ENCODE results near the gene INSYN1. TPM values are rescaled to one million over a fixed set of nuclear protein-coding genes. Genes with fewer than 3 reads are reported as not detected.

Gene INSYN1
- total and polyA plus RNA-seq, 9 of the 15 experiments (the other 6 are each of a cell fraction or from before 2014, with no cell fraction given), result not detected

DNA sequence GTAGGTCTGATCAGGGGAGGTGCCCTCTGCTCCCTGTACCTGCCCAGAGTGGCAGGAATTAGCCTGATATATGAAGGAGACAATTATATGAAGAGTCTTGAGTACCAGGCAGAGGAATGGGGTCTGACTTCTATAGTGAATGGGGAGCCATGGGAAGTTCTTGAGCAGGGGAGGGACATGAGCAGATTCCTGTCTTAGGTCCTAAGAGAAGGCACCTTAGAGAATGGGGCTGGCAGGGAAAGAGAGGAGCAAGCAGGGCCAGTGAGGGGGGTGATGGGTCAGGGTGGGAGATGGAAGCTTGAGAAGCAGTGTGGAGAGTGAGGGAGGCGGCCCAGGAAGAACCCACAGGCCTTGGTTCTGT lies 56.5 kb downstream of the INSYN1 start:
- ChIA-PET POLR2A (interaction anchor here (0.8 to 1.1 kb wide), 2 partner anchors 66 to 903 kb away, joined by 3 read pairs; no protein-coding TSS in a partner anchor), CTCF (ENCODE audit: low intra/inter-chr PET ratio) (interaction anchor here (0.7 kb wide), 1 partner anchor 112 kb away, joined by 8 read pairs; no protein-coding TSS in a partner anchor)
- FAIRE-seq, result no peak
- Histone ChIP-seq H3K9me1 (ENCODE audit: control insufficient read depth, insufficient read depth, low read length) (no peaks in the 10 kb centered on the region), H2AFZ (ENCODE audit: low read depth, low read length) (no peak overlapping the region), H3K9ac (ENCODE audit: insufficient read depth in 1 of 2, low read depth in 2 of 2, low read length in 2 of 2) (no peak overlapping the region; a peak in 1 of 4 replicates), H3K79me2 (ENCODE audit: control insufficient read depth, insufficient read depth, low read length) (no peaks in the 10 kb centered on the region), H4K20me1 (replicated peaks; ENCODE audit: control insufficient read depth, insufficient read depth, low read length) (peaks cover 12% of the 10 kb centered on the region), H3K4me2 (ENCODE audit: insufficient read depth, low read length) (no peak overlapping the region), H3K9me3 (replicated peaks; ENCODE audit: control insufficient read depth, insufficient read depth, low read depth, low read length) (no peaks in the 10 kb centered on the region), H3K4me3 (no peak overlapping the region), H3K36me3 (ENCODE audit: control insufficient read depth, insufficient read depth, low read length) (no peaks in the 10 kb centered on the region), H3K4me1 (replicated peaks in 1 of 2; ENCODE audit: control insufficient read depth in 2 of 2, insufficient read depth in 2 of 2, low read length in 2 of 2) (peaks cover 0 to 7% of the 10 kb centered on the region in 2 experiments; a peak in 1 of 5 replicates), H3K27me3 (ENCODE audit: control insufficient read depth in 2 of 2, insufficient read depth in 2 of 2, low read length in 2 of 2) (peaks cover 0 to 19% of the 10 kb centered on the region in 2 experiments; a peak in 3 of 5 replicates), H3K27ac (ENCODE audit: extremely low read depth, low read depth, low read length) (no peak overlapping the region)
- WGBS (ENCODE audit: insufficient coverage, low coverage, missing lambda C conversion rate), result 63% methylated on average over 1 of the region's 1 CpG
- ATAC-seq, result no peak
- BruUV-seq (replicated peaks), result no TSS peak
- intact Hi-C loops (cut with micrococcal nuclease) (no loop called here), in situ Hi-C loops (cut with MboI) (loop anchor here (5.0 kb wide), 1 partner anchor 134 kb away; no protein-coding TSS in a partner anchor)
- no peak for DNase-seq (ENCODE audit: extremely low read depth in 1 of 4, low spot score in 3 of 4)
- TF ChIP-seq ARID3A (IDR thresholded peaks at IDR 0.05; ENCODE audit: borderline replicate concordance, low read depth, low read length) (no peak), NCOA6 (IDR thresholded peaks at IDR 0.05) (no peak), COPS2 (conservative IDR thresholded peaks at IDR 0.05) (no peak), RUNX1 (IDR thresholded peaks at IDR 0.05; ENCODE audit: low read depth) (no peak), HDAC8 (tag; IDR thresholded peaks at IDR 0.05) (no peak), ZNF609 (CRISPR knock-in tag; IDR thresholded peaks at IDR 0.05; ENCODE audit: borderline replicate concordance) (no peak), BCL6 (CRISPR knock-in tag; IDR thresholded peaks at IDR 0.05) (no peak), KAT7 (CRISPR knock-in tag; IDR thresholded peaks at IDR 0.05; ENCODE audit: borderline replicate concordance) (no peak), STAT5A (IDR thresholded peaks at IDR 0.05; ENCODE audit: borderline replicate concordance, low read length) (no peak)
- TF ChIP-seq, protein P1, sequence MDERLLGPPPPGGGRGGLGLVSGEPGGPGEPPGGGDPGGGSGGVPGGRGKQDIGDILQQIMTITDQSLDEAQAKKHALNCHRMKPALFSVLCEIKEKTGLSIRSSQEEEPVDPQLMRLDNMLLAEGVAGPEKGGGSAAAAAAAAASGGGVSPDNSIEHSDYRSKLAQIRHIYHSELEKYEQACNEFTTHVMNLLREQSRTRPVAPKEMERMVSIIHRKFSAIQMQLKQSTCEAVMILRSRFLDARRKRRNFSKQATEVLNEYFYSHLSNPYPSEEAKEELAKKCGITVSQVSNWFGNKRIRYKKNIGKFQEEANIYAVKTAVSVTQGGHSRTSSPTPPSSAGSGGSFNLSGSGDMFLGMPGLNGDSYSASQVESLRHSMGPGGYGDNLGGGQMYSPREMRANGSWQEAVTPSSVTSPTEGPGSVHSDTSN (CRISPR knock-in tag; IDR thresholded peaks at IDR 0.05; ENCODE audit: low read depth), result no peak
- TF ChIP-seq, protein P1 (tag; conservative IDR thresholded peaks at IDR 0.05; ENCODE audit: low read depth), result no peak
- TF ChIP-seq, protein P2, sequence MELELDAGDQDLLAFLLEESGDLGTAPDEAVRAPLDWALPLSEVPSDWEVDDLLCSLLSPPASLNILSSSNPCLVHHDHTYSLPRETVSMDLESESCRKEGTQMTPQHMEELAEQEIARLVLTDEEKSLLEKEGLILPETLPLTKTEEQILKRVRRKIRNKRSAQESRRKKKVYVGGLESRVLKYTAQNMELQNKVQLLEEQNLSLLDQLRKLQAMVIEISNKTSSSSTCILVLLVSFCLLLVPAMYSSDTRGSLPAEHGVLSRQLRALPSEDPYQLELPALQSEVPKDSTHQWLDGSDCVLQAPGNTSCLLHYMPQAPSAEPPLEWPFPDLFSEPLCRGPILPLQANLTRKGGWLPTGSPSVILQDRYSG (tag; conservative IDR thresholded peaks at IDR 0.05; ENCODE audit: low read depth), result no peak

Data from K562 (cell line).